PC-9 (cell line): ENCODE results near the gene SLC7A6.

Experiments used
- EZH2 ChIP-seq: fragments of 200-600 bp; sonication (generic); IDR thresholded peaks from 2 replicates; pipeline ENCODE4 v1.8.0; 2017; ENCODE audit warnings: antibody characterized with exemption, low read depth
- TF ChIP-seq, protein P1 (sequence below): fragments of 200-600 bp; sonication (generic); conservative IDR thresholded peaks from 2 replicates; pipeline ENCODE4 v1.6.1; 2017; ENCODE audit warnings: mixed run types, antibody characterized with exemption, mild to moderate bottlenecking, moderate library complexity

DNA sequence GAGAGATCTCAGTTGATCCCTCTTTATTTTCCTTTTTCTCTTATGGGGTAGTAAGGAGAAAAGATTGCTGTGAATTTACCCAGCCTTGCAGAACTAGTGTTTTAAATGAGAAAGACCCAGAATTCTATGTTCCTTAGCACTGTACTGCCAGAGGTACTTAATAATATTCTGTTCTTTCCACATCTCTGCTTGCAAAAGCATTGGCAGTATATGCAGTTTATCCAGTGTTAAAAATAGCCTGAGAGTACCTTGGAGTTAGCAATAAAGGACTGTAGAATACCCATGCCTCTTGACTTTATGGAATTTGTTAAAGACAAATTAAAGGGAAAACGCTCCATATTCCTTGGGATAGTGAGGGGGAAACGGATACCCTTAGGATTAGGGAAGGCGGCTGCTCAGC lies 11.9 kb downstream of the SLC7A6 start:
- TF ChIP-seq, protein P1, sequence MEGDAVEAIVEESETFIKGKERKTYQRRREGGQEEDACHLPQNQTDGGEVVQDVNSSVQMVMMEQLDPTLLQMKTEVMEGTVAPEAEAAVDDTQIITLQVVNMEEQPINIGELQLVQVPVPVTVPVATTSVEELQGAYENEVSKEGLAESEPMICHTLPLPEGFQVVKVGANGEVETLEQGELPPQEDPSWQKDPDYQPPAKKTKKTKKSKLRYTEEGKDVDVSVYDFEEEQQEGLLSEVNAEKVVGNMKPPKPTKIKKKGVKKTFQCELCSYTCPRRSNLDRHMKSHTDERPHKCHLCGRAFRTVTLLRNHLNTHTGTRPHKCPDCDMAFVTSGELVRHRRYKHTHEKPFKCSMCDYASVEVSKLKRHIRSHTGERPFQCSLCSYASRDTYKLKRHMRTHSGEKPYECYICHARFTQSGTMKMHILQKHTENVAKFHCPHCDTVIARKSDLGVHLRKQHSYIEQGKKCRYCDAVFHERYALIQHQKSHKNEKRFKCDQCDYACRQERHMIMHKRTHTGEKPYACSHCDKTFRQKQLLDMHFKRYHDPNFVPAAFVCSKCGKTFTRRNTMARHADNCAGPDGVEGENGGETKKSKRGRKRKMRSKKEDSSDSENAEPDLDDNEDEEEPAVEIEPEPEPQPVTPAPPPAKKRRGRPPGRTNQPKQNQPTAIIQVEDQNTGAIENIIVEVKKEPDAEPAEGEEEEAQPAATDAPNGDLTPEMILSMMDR = no peak
- TF ChIP-seq EZH2 = no peak
